Tracheal epithelial cell (primary cell): ENCODE measurements around the gene EPB41L3. TPM values are rescaled to one million over a fixed set of nuclear protein-coding genes. Genes with fewer than 3 reads are reported as not detected.

ENCODE experiments used
- total RNA-seq: library from RNA; depleted of rRNA; stranded (reverse); fragments of >200 nt; gene quantifications from 2 replicates; pipeline ENCODE4 v1.2.1, GENCODE V29; 2014

The EPB41L3 gene
- 0.43 and 12.5 TPM in 2 replicates for total RNA-seq

DNA sequence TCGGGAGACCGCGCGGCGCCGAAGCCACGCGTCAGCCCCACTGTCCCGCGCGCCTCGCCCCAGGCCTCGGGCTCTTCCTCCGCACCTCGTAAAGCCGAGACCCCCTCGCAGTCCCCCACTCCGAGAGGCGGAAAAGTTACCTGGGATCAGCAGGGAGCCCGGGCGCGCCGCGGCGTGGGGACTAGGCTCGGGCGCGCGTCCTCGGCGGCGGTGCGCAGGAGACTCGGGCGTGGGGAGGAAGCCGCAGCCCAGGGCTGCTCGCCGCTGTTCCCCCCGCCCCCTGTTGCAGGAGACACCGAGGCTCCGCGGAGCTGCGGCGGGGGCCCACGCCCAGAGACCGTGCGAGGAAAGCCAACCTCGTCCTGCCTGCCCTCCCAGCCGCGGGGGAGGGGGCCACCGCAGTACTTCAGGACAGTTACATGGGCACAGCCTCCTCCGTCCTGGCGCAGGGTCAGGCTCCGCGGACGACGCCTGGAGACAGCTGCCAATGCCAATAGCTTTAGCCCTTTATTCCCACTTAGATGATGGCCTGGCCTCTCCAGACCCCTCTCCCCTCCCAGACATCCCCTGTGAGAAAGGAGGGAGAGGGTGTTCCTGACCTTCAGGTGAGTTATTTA is at the start of gene EPB41L3:
EPB41L3 (minus strand) TSS at position 225 of the 617 bp plus-strand sequence. CDS start 54,814 bp downstream, outside the sequence.

Other genes starting within 250 kb of the EPB41L3 start
- gene ZBTB14, start 248.3 kb downstream of the EPB41L3 start, total RNA-seq = 6.5 and 10.9 TPM in 2 replicates